HG03439 (cell line): ENCODE measurements around the gene ADAMTS12.

Experiments used
- ATAC-seq: cut with Tn5 transposase; IDR thresholded peaks from one replicate; pipeline ENCODE4 v1.9.1; 2021; ENCODE audit warnings: mild to moderate bottlenecking, moderate library complexity; ENCODE audit not compliant: unreplicated experiment

ADAMTS12 gene

GRCh38 chr5:33843579-33843978, 48.2 kb downstream of the ADAMTS12 start:
- no peak for ATAC-seq

GRCh38 chr5:33842456-33842855, 49.3 kb downstream of the ADAMTS12 start:
- no peak for ATAC-seq

GRCh38 chr5:33841891-33842290, 49.9 kb downstream of the ADAMTS12 start:
- ATAC-seq = no peak

DNA sequence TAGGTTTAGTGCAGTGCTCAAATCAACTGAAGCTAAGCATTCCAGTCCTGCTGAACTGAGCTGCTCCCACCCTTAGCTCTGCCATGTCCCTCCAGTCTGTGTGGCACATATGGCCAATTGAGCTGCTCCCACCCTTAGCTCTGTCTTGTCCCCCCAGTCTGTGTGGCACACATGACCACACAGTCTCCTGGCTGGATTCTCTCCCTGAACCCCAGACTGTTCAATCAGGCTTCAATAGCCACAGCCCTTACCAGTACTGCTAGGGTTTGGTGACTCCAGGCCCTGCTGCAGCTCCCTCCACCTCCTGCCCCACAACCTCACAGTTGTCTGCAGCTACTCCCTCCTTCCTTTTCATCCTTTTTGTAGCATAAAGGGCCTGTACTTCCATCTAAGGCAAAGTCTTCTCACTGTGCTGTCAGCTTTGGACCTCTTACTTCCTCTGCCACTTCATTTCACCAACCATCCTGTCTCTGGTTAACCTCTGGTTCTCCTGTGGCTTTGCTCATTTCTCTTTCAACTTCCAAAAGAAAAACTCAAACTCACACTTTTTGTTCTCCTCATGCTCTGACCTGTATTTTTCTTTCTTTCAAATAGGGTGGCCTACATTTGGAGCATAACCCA, 50.8 kb downstream of the ADAMTS12 start:
- no peak for ATAC-seq

GRCh38 chr5:33837301-33837700, 54.5 kb downstream of the ADAMTS12 start:
- no peak for ATAC-seq

DNA sequence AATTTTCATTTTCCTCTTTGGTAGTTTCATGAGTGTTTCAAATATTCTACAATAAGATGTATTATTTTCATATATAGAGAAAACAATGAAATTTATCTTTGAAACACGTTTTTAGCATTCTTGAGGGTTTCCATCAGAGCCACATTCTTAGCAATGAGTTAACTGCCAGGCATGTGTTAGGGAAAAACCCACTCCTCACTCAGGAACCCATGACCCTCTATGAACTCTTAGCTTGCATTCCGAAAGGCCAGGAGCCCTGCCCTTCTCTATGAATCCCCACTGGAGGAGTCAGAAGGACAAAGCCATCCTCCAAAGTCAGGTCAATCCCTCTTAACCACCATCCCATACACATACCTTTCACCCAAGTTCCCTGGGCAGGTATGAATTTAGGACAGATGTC, 57.5 kb downstream of the ADAMTS12 start:
- ATAC-seq = no peak

DNA sequence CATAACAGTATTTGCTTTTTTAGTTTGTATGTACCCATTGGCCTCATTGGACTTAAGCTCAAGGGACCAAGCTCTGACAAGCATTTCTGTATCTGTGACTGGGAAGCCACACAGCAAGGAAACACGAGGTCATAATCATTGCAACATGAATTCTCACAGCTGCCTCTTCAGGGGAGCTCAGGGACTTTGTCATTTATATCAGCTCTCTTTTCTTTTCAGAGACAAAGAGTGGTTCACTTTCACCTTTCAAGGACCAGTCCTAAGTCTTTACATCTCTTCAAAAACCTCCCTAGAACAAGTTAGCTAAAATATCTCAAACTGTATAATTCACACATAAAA, 58.6 kb downstream of the ADAMTS12 start:
- ATAC-seq = no peak

DNA sequence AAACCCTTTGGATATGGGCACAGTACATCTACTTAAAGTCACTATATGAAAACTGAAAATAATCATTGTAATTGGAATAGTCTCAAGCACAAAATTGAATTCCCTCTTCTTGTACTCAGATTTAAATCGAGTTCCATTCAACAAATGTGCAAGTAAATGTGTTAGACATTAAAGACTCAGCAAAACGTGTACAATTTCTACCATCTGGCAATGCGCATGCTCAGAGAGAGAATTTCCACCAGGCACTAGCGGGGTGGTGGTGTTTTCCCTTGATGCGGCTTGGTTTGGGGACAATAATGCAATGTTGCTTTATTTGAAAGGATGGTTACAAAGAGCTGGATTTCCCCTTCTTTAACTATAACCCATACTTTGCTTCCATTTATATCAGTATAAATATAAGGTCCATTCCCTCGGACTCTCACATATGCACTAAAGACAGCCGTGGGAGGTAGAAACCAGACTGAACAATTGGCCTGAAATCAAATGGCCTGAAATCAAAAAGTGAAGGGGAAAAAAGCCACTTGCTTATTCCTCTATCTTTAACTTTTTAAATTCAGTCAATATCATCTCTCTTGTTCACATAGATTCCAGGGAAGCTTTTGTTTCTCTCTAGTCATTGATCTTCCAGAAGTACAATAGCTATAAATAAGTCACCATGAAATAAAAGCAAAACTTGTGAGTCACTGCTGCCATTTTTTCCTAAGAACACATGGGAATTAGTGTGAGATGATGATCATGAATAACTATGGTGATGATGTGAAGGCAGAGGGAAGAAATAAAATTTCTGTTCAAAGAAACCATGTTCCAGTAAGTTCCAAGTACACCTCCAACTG, 59.2 kb downstream of the ADAMTS12 start:
- no peak for ATAC-seq

DNA sequence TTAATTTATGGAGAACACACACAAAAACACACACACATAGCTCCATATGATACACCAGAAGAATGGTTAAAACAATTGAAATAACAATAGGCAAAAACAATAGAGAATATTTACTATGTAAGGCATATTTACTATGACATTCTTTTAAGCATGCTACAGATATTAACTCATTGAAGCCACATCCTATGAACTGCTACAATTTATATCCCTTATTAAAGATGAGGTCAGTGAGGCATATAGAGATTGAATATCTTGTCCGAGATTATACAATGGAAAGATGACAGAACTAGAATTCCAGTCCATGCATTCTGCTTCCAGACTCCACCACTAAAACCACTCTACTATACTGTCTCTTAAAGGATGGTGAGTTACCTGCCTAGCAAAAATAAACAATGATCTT, 60.7 kb downstream of the ADAMTS12 start:
- ATAC-seq = no peak

DNA sequence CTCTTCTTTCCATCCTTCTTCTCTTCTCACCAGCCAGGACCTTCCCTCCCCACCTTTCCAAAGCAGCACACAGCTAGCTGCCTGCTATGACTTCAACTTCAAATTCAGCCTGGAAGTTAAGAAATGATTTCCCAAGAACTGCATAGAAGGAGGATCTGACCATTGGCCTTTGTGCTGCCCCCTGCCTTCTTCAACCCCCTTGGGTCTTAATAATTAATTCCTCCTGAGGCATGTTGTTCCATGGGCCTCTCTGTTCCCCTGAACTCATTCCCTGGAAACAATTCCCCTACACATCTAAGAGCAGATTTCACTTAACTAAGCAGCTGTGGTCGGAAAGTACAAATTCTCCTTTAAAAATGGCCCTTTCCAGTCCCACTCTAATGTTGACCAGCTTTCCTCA, 62.4 kb downstream of the ADAMTS12 start:
- no peak for ATAC-seq

DNA sequence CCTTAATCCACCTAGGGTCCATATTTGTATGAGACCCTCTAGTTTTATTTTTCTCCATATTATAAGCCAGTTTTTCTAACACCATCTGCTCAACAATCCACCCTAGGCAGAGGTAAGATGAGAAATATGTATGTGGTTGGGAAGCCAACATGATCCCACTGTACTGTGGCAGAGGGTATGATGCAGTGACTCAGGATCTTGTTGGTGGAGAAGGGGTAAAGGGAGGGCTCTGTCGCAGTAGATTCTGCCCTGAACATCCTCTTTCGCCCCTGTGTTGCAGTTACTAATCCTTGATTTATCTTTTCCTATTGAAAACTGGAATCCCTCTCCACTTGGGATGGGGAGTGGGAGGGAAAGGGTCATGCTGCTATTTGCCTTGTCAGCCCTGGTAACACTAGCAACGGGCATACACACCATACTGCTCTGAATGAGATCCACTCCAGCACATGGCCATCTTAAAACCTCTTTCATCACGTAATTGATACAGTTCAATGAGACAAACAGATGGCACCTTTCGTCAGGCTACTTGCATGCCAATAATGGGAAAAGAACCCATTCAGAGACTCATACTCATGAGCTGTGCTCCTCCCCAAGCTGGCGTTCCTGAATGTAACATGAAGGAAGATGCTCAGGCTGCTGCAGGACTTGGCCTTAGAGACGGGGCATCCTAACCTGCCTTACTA, 63.0 kb downstream of the ADAMTS12 start:
- no peak for ATAC-seq

DNA sequence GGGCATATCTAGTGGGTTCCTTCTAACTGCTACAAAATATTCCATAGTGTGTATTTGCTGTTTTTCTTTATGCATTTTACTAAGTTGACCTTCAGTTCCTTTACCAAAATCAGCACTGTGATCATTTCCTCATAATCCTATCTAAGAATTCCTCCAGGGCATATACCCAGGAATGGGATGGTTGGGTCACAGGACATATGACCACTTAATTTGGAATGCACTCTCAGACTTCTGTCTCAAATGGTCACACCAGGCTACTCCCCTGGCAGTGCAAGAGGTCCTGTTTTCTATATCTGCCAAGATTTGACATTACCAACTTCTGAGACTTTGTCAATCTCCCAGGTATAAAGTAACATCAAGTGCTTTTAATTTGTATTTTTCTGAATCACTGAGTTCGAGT, 63.9 kb downstream of the ADAMTS12 start:
- no peak for ATAC-seq

DNA sequence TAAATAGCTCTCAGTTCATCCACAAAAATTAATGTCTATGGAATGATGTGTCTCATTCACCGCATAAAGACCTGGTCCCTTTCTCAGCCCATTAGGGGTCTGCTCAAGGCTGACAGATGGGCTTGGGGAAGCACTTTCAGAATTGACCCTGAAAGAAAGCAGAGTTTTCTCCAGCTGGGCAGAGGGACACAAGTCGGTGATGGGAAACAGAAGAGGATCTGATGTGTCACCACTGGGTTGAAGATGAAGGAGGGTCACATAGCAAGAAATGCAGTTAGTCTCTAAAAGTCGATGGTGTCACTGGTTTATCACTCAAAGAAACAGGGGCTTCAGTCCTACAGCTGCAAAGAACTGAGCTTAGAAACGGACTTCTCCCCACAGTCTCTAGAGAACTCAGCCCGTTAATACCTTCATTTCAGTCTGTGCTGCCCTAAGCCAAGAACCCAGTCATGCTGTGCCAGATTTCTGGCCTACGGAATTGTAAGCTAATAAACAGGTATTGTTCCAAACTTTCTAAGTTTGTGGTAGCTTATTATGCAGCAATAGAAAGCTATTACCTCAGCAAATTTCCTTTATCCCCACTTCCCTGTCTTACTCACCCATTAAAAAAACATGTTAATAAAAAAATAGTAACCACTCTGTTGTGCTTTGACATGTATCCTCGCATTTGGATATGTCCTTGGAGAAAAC, 64.6 kb downstream of the ADAMTS12 start:
- ATAC-seq = no peak

DNA sequence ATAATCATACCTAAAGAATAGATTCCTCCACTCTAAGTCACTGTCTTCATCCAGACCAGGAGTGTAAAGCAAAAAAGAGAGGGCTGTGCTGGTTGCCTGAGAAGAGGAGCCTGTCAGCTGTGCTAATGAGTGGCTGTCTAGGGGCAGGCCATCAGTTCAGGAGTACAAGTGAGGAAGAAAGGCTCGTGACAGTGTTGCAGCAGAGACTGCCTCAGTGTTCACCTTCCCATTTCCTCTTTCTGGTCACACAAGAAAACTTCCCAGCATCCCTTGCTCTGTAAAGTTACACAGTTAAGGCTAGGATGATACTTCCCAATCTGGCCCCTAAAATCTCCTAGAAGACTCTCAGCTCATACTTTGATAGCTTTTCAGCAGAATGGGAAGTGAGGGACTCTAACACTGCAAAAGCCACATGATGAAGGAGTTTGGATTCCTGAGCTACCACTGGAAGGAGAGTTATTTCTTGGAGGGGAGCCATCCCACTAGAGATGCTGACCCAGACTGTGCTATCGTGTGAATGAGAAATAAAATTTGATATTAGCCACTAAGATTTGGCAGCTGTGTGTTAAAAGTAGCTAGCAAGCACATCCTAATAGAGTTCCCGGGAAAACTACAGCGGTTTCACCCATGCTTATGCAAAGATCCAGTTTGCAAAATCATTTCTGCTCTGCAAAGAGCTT, 67.1 kb downstream of the ADAMTS12 start:
- no peak for ATAC-seq

DNA sequence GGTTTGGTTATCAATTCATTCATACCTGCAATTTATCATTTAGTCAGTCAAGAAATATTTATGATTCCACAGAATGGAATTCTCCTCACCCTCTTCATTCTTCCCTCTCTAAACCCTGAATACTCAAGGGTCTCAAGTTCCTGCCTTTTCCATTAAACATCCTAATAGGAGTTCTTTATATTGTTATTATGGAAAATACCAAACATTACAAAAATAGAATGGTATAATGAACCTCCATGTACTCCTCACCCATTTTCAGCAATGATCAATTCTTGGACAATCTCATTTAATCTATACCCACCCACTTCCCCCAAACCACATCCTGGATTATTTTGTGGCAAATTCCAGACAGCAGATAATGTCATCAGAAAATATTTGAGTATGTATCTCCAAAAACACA, 74.5 kb downstream of the ADAMTS12 start:
- ATAC-seq = no peak

DNA sequence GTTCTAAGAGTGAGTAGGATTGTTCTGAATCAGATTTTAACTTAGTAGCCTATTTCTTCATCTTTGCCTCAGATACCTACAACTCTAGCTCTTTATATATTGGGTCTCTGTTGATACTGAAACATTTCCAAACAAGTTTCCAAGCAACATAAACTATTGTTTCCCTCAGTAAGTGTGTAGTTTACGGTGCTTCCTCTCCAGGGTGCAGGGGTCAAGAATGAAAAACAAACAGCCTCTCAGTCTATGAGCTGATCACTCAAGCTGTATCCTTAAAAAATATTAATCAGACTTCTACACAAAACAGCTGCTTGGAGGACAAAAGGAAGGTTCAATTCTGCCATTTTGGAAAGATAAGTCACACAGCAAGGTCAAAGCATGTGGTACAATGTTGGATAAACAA, 75.0 kb downstream of the ADAMTS12 start:
- no peak for ATAC-seq

- no peak for ATAC-seq
These were observed 79.0 kb downstream of the ADAMTS12 start for GRCh38 chr5:33812746-33813145.

GRCh38 chr5:33810491-33811120, 81.2 kb downstream of the ADAMTS12 start:
- ATAC-seq = no peak

DNA sequence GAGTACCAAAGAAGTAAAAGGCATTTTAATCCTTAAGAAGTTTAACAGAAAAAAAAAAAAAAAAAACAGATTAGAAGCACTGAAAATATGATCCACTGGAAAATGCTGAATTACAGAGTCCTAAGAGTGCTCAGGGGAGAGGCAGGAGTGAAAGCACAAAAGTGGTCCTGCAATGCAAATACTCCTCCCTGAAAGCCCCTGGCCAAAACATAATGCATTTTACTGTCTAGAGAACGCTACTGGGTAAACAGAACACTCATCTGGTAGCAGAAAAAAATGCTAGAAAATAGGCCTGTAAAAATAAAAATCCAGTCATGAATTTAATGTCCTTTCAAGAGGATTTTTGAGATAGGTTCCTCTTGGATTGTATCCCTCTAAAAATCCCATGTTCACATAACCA, 81.9 kb downstream of the ADAMTS12 start:
- no peak for ATAC-seq

- no peak for ATAC-seq
These were observed 83.1 kb downstream of the ADAMTS12 start for GRCh38 chr5:33808699-33809098.

DNA sequence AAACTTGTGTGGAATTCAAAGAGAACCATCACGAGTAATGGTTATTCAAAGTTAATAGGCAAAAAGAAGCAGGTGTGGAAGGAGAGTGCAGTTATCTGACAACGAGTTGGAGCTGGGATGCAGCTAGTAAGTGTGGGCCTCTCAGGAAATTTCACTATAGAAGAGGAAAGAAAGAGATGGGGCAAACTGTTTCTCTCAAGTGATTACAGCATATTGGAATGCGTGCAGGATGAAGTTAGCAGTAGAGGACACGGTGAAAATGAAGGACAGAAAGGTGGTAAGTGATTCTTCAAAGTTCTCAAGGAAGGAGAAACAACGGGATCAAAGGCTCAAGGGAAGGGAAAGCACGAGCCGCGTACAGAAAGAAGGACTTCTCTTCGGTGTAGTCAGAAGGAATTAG, 84.0 kb downstream of the ADAMTS12 start:
- no peak for ATAC-seq
